ENCODE results near the gene TMEM74B. TPM values are rescaled to one million over a fixed set of nuclear protein-coding genes. Genes with fewer than 3 reads are reported as not detected.

The TMEM74B gene
- total RNA-seq, 1 experiment from 2014 or later, result 4.9 TPM

GRCh38 chr20:1203630-1204029, 18.8 kb upstream of the TMEM74B start:
- Mint-ChIP-seq H3K4me1 (no peaks in the 10 kb centered on the region; a peak in 1 of 4 replicates), H3K27ac (peak overlapping the region in 1 of 3 experiments; percentile 89; a peak in 1 of 7 replicates), H3K9me3 (no peaks in the 10 kb centered on the region), H3K27me3 (ENCODE audit: low read depth) (peaks cover 22% of the 10 kb centered on the region), H3K4me3 (no peak overlapping the region), H3K36me3 (ENCODE audit: insufficient read depth in 1 of 3, low read depth in 3 of 3) (no peaks in the 10 kb centered on the region)
- Histone ChIP-seq H3K9ac (ENCODE audit: extremely low read depth, insufficient read length, low read length) (no peak overlapping the region), H2AFZ (ENCODE audit: low read length) (no peak overlapping the region), H3K9me3 (ENCODE audit: control insufficient read depth, low read depth, low read length) (no peaks in the 10 kb centered on the region), H3K18ac (ENCODE audit: insufficient read length, low read depth, low read length) (no peak overlapping the region), H4K5ac (ENCODE audit: insufficient read length, low read depth, low read length) (no peak overlapping the region), H3K4me2 (ENCODE audit: insufficient read depth, insufficient read length, low read length) (no peak overlapping the region), H3T11ph (ENCODE audit: low read length) (no peak overlapping the region), H3K4ac (ENCODE audit: low read depth, low read length) (no peak overlapping the region), H3K56ac (ENCODE audit: insufficient read length, low read depth, low read length) (no peak overlapping the region), H3K27me3 (ENCODE audit: insufficient read depth, low read length) (0 out of 2 replicates have a peak, but pooled peaks cover 3% of the 10 kb centered on the region), H3K4me1 (ENCODE audit: insufficient read depth, low read length) (no peaks in the 10 kb centered on the region), H2BK15ac (ENCODE audit: low read depth, low read length) (no peak overlapping the region), H4K20me1 (ENCODE audit: control insufficient read depth, insufficient read depth, insufficient read length) (no peaks in the 10 kb centered on the region), H3K14ac (ENCODE audit: insufficient read depth, low read length) (no peak overlapping the region), H2BK5ac (ENCODE audit: insufficient read length, low read length) (no peak overlapping the region), H3K79me1 (ENCODE audit: insufficient read depth, low read depth, low read length, poor library complexity, severe bottlenecking) (no peaks in the 10 kb centered on the region), H2BK120ac (ENCODE audit: low read depth, low read length, poor library complexity, severe bottlenecking) (no peak overlapping the region), H2BK12ac (ENCODE audit: insufficient read length, low read depth, low read length) (no peak overlapping the region), H2BK20ac (ENCODE audit: low read depth, low read length, poor library complexity, severe bottlenecking) (no peak overlapping the region), H2AK5ac (ENCODE audit: insufficient read length, low read length) (no peak overlapping the region), H3K27ac (ENCODE audit: insufficient read length, low read depth, low read length) (no peak overlapping the region), H4K8ac (replicated peaks; ENCODE audit: insufficient read length, low read depth, low read length) (no peak overlapping the region), H3K23me2 (ENCODE audit: insufficient read length, low read depth, low read length, poor library complexity, severe bottlenecking) (no peaks in the 10 kb centered on the region), H3K79me2 (ENCODE audit: insufficient read depth, low read length) (no peaks in the 10 kb centered on the region), H3K23ac (ENCODE audit: insufficient read length, low read depth, low read length) (no peak overlapping the region), H4K91ac (ENCODE audit: insufficient read length, low read depth, low read length) (no peak overlapping the region)
- no CpG with 5 or more reads among the region's 5 CpGs for WGBS (ENCODE audit: extremely low coverage, insufficient read length, low lambda C conversion rate)
- no peak for TF ChIP-seq CTCF (conservative IDR thresholded peaks at IDR 0.05)
- no peak for DNase-seq

All from H9 (cell line).